Testis (tissue), 3 donors: ENCODE data around the gene PIH1D1. TPM values are rescaled to one million over a fixed set of nuclear protein-coding genes. Genes with fewer than 3 reads are reported as not detected.

ENCODE experiments used
- DNase-seq: peaks from one replicate; pipeline ENCODE4 v3.0.0-alpha.2; 2019
- H3K27ac ChIP-seq, 2 donors: fragments of 200-600 bp; sonication (generic); one replicate each; pipeline ENCODE4 v1.5.1; 2019
- H3K27me3 ChIP-seq: fragments of 200-600 bp; sonication (generic); one replicate; pipeline ENCODE4 v1.5.1; 2019
- H3K36me3 ChIP-seq: fragments of 200-600 bp; sonication (generic); one replicate; pipeline ENCODE4 v1.5.1; 2017; ENCODE audit warnings: low read depth; ENCODE audit errors: missing control alignments
- H3K4me1 ChIP-seq: fragments of 200-600 bp; sonication (generic); one replicate; pipeline ENCODE4 v1.5.1; 2019
- H3K4me3 ChIP-seq, 2 donors: fragments of 200-600 bp; sonication (generic); one replicate each; pipeline ENCODE4 v1.5.1; 2017 to 2019
- H3K9me3 ChIP-seq: fragments of 200-600 bp; sonication (generic); one replicate; pipeline ENCODE4 v1.5.1; 2017
- POLR2A ChIP-seq: fragments of 450-650 bp; IDR thresholded peaks from one replicate; pipeline ENCODE4 v1.6.1; 2017; ENCODE audit warnings: antibody characterized with exemption, mild to moderate bottlenecking, moderate library complexity
- WGBS, 2 donors: methylation state at CpG; one replicate each; pipeline ENCODE4 v1.1.5; 2018; 5-methylcytosine and 5-hydroxymethylcytosine counted together
- intact Hi-C: fragments of 100-400 bp; cut with DNase I; formaldehyde crosslinking; loops from one replicate; pipeline ENCODE4 v1.15.1; 2023; ENCODE audit warnings: low total_unique reads
- microRNA counts, 2 donors: library from miRNA; unstranded; fragments of <30 nt; microRNA quantifications; one replicate each; lab custom pipeline; 2016
- microRNA-seq, 2 donors: library from miRNA; unstranded; fragments of <30 nt; microRNA quantifications; one replicate each; pipeline ENCODE4, GENCODE V29; 2016; ENCODE audit warnings: borderline number of aligned reads in 2 of 2, borderline replicate concordance in 1 of 2
- polyA plus RNA-seq: library from polyadenylated mRNA; stranded (reverse); fragments of 350-450 nt; fragmentation: Illumina TruSeq; extraction: RNeasy Lipid Tissue Mini Kit (QIAGEN cat#74804); gene quantifications from one replicate; pipeline ENCODE4 v1.2.3, GENCODE V29; 2014; ENCODE audit warnings: low read depth, low replicate concordance; ENCODE audit not compliant: insufficient read depth
- small RNA-seq, 2 donors: library from RNA; depleted of rRNA; stranded (forward); fragments of <200 nt; gene quantifications; one replicate each; pipeline ENCODE3, GENCODE V24; 2016
- total RNA-seq, 2 donors: library from RNA; depleted of rRNA; stranded (reverse); fragments of >200 nt; gene quantifications; one replicate each; pipeline ENCODE4 v1.2.3, GENCODE V29; 2016
- TF ChIP-seq, protein P1 (sequence below), 3 experiments: fragments of 450-650 bp in 2 of 3; fragments of 200-600 bp in 1 of 3; sonication (generic) in 1 of 3; IDR thresholded peaks; one replicate each; pipeline ENCODE4 v1.5.1; 2016 to 2019; ENCODE audit warnings: antibody characterized with exemption in 3 of 3, mild to moderate bottlenecking in 2 of 3, moderate library complexity in 1 of 3

The PIH1D1 gene
- total and polyA plus RNA-seq, 3 donors from 2014 or later = 45.9 to 55.3 (median 49.6) TPM

- H3K4me3 ChIP-seq = no peak overlapping the region
- no peaks in the 10 kb centered on the region for H3K9me3 ChIP-seq
- H3K27ac ChIP-seq = no peak overlapping the region
- H3K27me3 ChIP-seq = no peaks in the 10 kb centered on the region
- H3K4me1 ChIP-seq = no peaks in the 10 kb centered on the region
- intact Hi-C loops = no loop called here
- TF ChIP-seq, protein P1, sequence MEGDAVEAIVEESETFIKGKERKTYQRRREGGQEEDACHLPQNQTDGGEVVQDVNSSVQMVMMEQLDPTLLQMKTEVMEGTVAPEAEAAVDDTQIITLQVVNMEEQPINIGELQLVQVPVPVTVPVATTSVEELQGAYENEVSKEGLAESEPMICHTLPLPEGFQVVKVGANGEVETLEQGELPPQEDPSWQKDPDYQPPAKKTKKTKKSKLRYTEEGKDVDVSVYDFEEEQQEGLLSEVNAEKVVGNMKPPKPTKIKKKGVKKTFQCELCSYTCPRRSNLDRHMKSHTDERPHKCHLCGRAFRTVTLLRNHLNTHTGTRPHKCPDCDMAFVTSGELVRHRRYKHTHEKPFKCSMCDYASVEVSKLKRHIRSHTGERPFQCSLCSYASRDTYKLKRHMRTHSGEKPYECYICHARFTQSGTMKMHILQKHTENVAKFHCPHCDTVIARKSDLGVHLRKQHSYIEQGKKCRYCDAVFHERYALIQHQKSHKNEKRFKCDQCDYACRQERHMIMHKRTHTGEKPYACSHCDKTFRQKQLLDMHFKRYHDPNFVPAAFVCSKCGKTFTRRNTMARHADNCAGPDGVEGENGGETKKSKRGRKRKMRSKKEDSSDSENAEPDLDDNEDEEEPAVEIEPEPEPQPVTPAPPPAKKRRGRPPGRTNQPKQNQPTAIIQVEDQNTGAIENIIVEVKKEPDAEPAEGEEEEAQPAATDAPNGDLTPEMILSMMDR (IDR thresholded peaks at IDR 0.05) = no peak
- no peak for TF ChIP-seq POLR2A
- no peaks in the 10 kb centered on the region for H3K36me3 ChIP-seq
- no peak for DNase-seq
- 88 to 94% methylated on average over 6 of the region's 6 CpGs for WGBS, 2 donors
Measured at GRCh38 chr19:49400029-49400428, 51.6 kb downstream of the PIH1D1 start.

- no peak for TF ChIP-seq POLR2A
- TF ChIP-seq, protein P1 (IDR thresholded peaks at IDR 0.05) = no peak
- WGBS, 2 donors = 76 to 82% methylated on average over 6 of the region's 6 CpGs
- Histone ChIP-seq H3K36me3 (no peaks in the 10 kb centered on the region), H3K27me3 (no peaks in the 10 kb centered on the region), H3K27ac (no peak overlapping the region), H3K4me3 (no peak overlapping the region), H3K4me1 (no peaks in the 10 kb centered on the region), H3K9me3 (no peaks in the 10 kb centered on the region)
- intact Hi-C loops = loop anchor here (10.0 kb wide), 1 partner anchor 46 kb away; the partner anchor contains the start of gene SLC17A7
- no peak for DNase-seq
Measured at GRCh38 chr19:49398931-49399330, 52.7 kb downstream of the PIH1D1 start.

DNA sequence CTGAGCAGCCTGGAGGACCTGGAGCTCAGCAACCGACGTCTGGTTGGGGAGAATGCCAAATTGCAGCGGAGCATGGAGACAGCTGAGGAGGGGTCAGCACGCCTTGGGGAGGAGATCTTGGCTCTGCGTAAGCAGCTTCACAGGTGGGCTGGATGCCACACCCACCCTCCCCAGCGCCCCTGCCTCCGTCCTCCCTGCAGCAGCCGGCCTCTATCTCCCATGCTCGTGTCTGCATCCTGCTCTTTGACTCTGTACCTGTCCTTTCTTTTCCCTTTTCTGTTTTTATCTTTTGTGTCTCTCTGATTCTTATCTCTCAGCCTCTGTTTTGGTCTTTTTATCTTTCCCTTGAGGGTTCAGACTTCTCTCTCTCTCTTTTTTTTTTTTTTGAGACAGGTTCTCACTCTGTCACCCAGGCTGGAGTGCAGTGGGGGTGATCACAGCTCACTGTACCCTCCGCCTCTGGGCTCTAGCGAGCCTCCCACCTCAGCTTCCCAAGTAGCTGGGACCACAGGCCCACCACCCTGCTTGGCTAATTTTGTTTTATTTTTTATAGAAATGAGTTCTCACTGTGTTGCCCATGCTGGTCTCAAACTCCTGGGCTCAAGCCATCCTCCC, 53.5 kb downstream of the PIH1D1 start:
- WGBS, 2 donors = 81 to 82% methylated on average over 9 to 11 of the region's 11 CpGs
- intact Hi-C loops = loop anchor here (10.0 kb wide), 1 partner anchor 47 kb away; the partner anchor contains the start of gene SLC17A7
- H3K4me3 ChIP-seq = no peak overlapping the region
- no peaks in the 10 kb centered on the region for H3K27me3 ChIP-seq
- no peaks in the 10 kb centered on the region for H3K36me3 ChIP-seq
- no peaks in the 10 kb centered on the region for H3K9me3 ChIP-seq
- TF ChIP-seq, protein P1 (IDR thresholded peaks at IDR 0.05) = no peak
- no peak for TF ChIP-seq POLR2A
- no peak overlapping the region for H3K27ac ChIP-seq
- no peak for DNase-seq
- H3K4me1 ChIP-seq = no peaks in the 10 kb centered on the region

DNA sequence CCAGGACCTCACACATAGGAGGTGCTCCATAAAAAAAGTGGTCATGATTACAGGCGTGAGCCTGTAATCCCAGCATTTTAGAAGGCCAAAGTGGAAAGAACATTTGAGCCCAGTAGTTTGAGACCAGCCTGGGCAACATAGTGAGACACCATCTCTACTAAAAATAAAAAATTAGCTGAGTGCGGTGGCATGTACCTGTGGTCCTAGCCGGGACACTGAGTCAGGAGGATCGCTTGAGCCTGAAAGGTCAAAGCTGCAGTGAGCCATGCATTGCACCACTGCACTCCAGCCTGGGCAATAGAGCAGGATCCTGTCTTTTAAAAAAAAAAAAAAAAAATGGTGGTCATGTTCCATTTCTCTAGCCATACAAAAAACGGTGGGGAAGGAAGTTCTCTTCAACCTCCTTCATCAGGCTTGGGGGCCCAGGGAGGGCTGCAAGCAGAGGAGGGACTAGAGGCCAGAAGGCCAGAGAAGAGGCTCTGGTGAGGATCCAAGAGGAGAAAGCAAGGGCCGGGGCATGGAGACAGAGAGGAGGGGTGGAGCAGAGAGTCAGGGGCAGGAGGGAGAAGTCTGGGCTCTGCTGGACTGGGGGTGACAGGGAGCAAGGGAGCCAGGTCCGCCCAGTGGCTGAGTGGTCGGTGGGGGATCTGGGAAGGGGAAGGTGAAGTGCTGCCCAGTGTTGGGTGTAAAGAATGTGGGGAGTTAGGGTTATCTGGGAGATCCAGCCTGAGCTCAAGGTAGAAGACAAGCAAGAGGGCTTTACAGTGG, 54.7 kb downstream of the PIH1D1 start:
- no peaks in the 10 kb centered on the region for H3K9me3 ChIP-seq
- no peak for TF ChIP-seq POLR2A
- TF ChIP-seq, protein P1 (IDR thresholded peaks at IDR 0.05) = no peak
- no peaks in the 10 kb centered on the region for H3K4me1 ChIP-seq
- no peak overlapping the region for H3K4me3 ChIP-seq
- H3K36me3 ChIP-seq = no peaks in the 10 kb centered on the region
- 86% methylated on average over 8 of the region's 8 CpGs for WGBS, 2 donors
- no peak overlapping the region for H3K27ac ChIP-seq
- no peak for DNase-seq
- no peaks in the 10 kb centered on the region for H3K27me3 ChIP-seq
- intact Hi-C loops = loop anchor here (10.0 kb wide), 1 partner anchor 48 kb away; the partner anchor contains the start of gene SLC17A7

MicroRNAs encoded within 50 kb of the gene (microRNA counts, 767-probe panel; counts per million panel counts)
- 8,946 to 9,690 counts per million in 2 donors for microRNA hsa-miR-150-5p (lab: Ali Mortazavi, UCI)

Small RNAs within 50 kb of the gene (microRNA-seq; reads per million reads assigned to microRNA genes)
- gene MIR150 = 363 to 453 reads per million in 2 donors

Small RNAs within 50 kb of the gene (small RNA-seq; reads per million reads assigned to genes)
- gene MIR150 (4.8 to 20.6 reads per million in 2 donors), gene SNORD32A (0 reads per million in 2 donors), gene SNORD33 (0 reads per million in 2 donors), gene SNORD34 (0 reads per million in 2 donors), gene SNORD35A (0 reads per million in 2 donors), gene SNORD35B (0 reads per million in 2 donors)

Other genes with a start within 250 kb of the PIH1D1 start
- gene SLC6A16, start 126.6 kb downstream of the PIH1D1 start, total RNA-seq = 10 to 100 TPM; 47.0 to 51.9 TPM
- gene SLC6A16, start 126.6 kb downstream of the PIH1D1 start, polyA plus RNA-seq = 311 TPM
- gene CD37, start 116.4 kb downstream of the PIH1D1 start, total RNA-seq = 10 to 100 TPM; 12.6 to 16.2 TPM
- 23.2 TPM for gene CD37, start 116.4 kb downstream of the PIH1D1 start, polyA plus RNA-seq
- 10 to 100 TPM; 12.6 to 20.8 TPM for gene TEAD2, start 89.4 kb downstream of the PIH1D1 start, total RNA-seq
- 29.6 TPM for gene TEAD2, start 89.4 kb downstream of the PIH1D1 start, polyA plus RNA-seq
- 100 to 1,000 TPM; 145 to 190 TPM for gene DKKL1, start 87.9 kb downstream of the PIH1D1 start, total RNA-seq
- gene DKKL1, start 87.9 kb downstream of the PIH1D1 start, polyA plus RNA-seq = 487 TPM
- gene KASH5, start 63.6 kb downstream of the PIH1D1 start, total RNA-seq = 100 to 1,000 TPM in 1 of 2 donors, 10 to 100 TPM in 1; 72.8 to 102 TPM
- 121 TPM for gene KASH5, start 63.6 kb downstream of the PIH1D1 start, polyA plus RNA-seq
- gene PTH2, start 28.4 kb downstream of the PIH1D1 start, total RNA-seq = not detected
- gene PTH2, start 28.4 kb downstream of the PIH1D1 start, polyA plus RNA-seq = not detected
- gene GFY, start 26.4 kb downstream of the PIH1D1 start, total RNA-seq = under 1 TPM; 0.24 to 0.62 TPM
- gene GFY, start 26.4 kb downstream of the PIH1D1 start, polyA plus RNA-seq = 0.80 TPM
- 1 to 10 TPM; 2.2 to 2.7 TPM for gene SLC17A7, start 10.3 kb downstream of the PIH1D1 start, total RNA-seq
- gene SLC17A7, start 10.3 kb downstream of the PIH1D1 start, polyA plus RNA-seq = 3.2 TPM
- gene ALDH16A1, start 1.4 kb upstream of the PIH1D1 start, total RNA-seq = 10 to 100 TPM; 22.4 to 24.7 TPM
- gene ALDH16A1, start 1.4 kb upstream of the PIH1D1 start, polyA plus RNA-seq = 8.5 TPM
- 1 to 10 TPM; 3.0 to 4.6 TPM for gene FLT3LG, start 22.4 kb upstream of the PIH1D1 start, total RNA-seq
- 7.1 TPM for gene FLT3LG, start 22.4 kb upstream of the PIH1D1 start, polyA plus RNA-seq
- 1,000 to 10,000 TPM; 1,063 to 1,721 TPM for gene RPL13A, start 35.8 kb upstream of the PIH1D1 start, total RNA-seq
- gene RPL13A, start 35.8 kb upstream of the PIH1D1 start, polyA plus RNA-seq = 1,193 TPM
- 1,000 to 10,000 TPM; 1,958 to 3,437 TPM for gene RPS11, start 44.6 kb upstream of the PIH1D1 start, total RNA-seq
- 2,108 TPM for gene RPS11, start 44.6 kb upstream of the PIH1D1 start, polyA plus RNA-seq
- gene FCGRT, start 60.8 kb upstream of the PIH1D1 start, total RNA-seq = 10 to 100 TPM; 52.8 to 76.9 TPM
- 130 TPM for gene FCGRT, start 60.8 kb upstream of the PIH1D1 start, polyA plus RNA-seq
- 10 to 100 TPM; 19.9 TPM for gene RCN3, start 76.2 kb upstream of the PIH1D1 start, total RNA-seq
- gene RCN3, start 76.2 kb upstream of the PIH1D1 start, polyA plus RNA-seq = 42.1 TPM
- gene NOSIP, start 128.7 kb upstream of the PIH1D1 start, total RNA-seq = 100 to 1,000 TPM; 145 to 151 TPM
- 241 TPM for gene NOSIP, start 128.7 kb upstream of the PIH1D1 start, polyA plus RNA-seq
- gene PRRG2, start 129.5 kb upstream of the PIH1D1 start, total RNA-seq = 1 to 10 TPM in 1 of 2 donors, under 1 TPM in 1; 0.71 to 1.9 TPM
- 3.0 TPM for gene PRRG2, start 129.5 kb upstream of the PIH1D1 start, polyA plus RNA-seq
- gene PRR12, start 139.4 kb upstream of the PIH1D1 start, total RNA-seq = 10 to 100 TPM; 32.8 to 33.1 TPM
- gene PRR12, start 139.4 kb upstream of the PIH1D1 start, polyA plus RNA-seq = 15.7 TPM
- gene RRAS, start 188.3 kb upstream of the PIH1D1 start, total RNA-seq = 10 to 100 TPM; 39.3 to 41.5 TPM
- gene RRAS, start 188.3 kb upstream of the PIH1D1 start, polyA plus RNA-seq = 69.2 TPM
- gene SCAF1, start 190.4 kb upstream of the PIH1D1 start, total RNA-seq = 10 to 100 TPM; 70.8 to 78.1 TPM
- 51.4 TPM for gene SCAF1, start 190.4 kb upstream of the PIH1D1 start, polyA plus RNA-seq
- 10 to 100 TPM; 50.1 to 51.6 TPM for gene IRF3, start 214.0 kb upstream of the PIH1D1 start, total RNA-seq
- 34.9 TPM for gene IRF3, start 214.0 kb upstream of the PIH1D1 start, polyA plus RNA-seq
- gene BCL2L12, start 214.1 kb upstream of the PIH1D1 start, total RNA-seq = 10 to 100 TPM; 11.3 to 19.3 TPM
- 17.3 TPM for gene BCL2L12, start 214.1 kb upstream of the PIH1D1 start, polyA plus RNA-seq
- gene PRMT1, start 225.5 kb upstream of the PIH1D1 start, total RNA-seq = 100 to 1,000 TPM; 192 to 272 TPM
- gene PRMT1, start 225.5 kb upstream of the PIH1D1 start, polyA plus RNA-seq = 201 TPM
- 1 to 10 TPM; 2.9 to 5.0 TPM for gene ADM5, start 237.8 kb upstream of the PIH1D1 start, total RNA-seq
- 2.2 TPM for gene ADM5, start 237.8 kb upstream of the PIH1D1 start, polyA plus RNA-seq
- 1 to 10 TPM; 8.8 to 9.8 TPM for gene CPT1C, start 239.3 kb upstream of the PIH1D1 start, total RNA-seq
- gene CPT1C, start 239.3 kb upstream of the PIH1D1 start, polyA plus RNA-seq = 17.1 TPM